K562 (cell line): ENCODE data around the gene ANO1. TPM values are rescaled to one million over a fixed set of nuclear protein-coding genes. Genes with fewer than 3 reads are reported as not detected.
A peak's percentile ranks its signal among the peaks of the same experiment; 100 is the strongest.

Experiments used
- ATAC-seq: fragments of 200-7000 bp; cut with Tn5 transposase; 3 replicates; pipeline ENCODE4 v1.9.1; 2020; ENCODE audit warnings: moderate library complexity
- BruUV-seq: library from RNA; stranded (reverse); fragments of 400-500 nt; replicated peaks from 2 replicates; lab custom pipeline; 2021; lab: Mats Ljungman, UMichigan
- CTCF ChIA-PET: fragments of 300-600 bp; formaldehyde crosslinking; extraction: SDS; loops from one replicate; lab custom pipeline; 2021; ENCODE audit warnings: low intra/inter-chr PET ratio; lab: Yijun Ruan, JAX
- POLR2A ChIA-PET: fragments of 300-600, 350-650 bp; sonication (Branson Sonifier 250); formaldehyde crosslinking; extraction: SDS; loops from one replicate; lab custom pipeline; 2021; ENCODE audit warnings: antibody characterized with exemption, inconsistent platforms; lab: Yijun Ruan, JAX
- DNase-seq, 4 experiments: peaks; one replicate each; pipeline versions ENCODE4 v3.0.0 to v3.0.0-alpha.2; 2011 to 2018; ENCODE audit warnings: low spot score in 3 of 4, mixed read lengths in 3 of 4; ENCODE audit errors: extremely low read depth in 1 of 4
- FAIRE-seq: peaks from 2 replicates; lab custom pipeline; 2011; peaks lifted over from hg19 to GRCh38; lab: Jason Lieb, UNC
- H2AFZ ChIP-seq: 2 replicates; pipeline ENCODE4 v1.6.0; 2011; ENCODE audit warnings: low read depth, low read length, control low read depth, inconsistent platforms
- H3K27ac ChIP-seq: fragments of 200-600 bp; 3 replicates; pipeline ENCODE4 v1.8.0; 2011; ENCODE audit warnings: low read depth, mild to moderate bottlenecking, control low read depth, inconsistent platforms, low read length, moderate library complexity, mixed read lengths; ENCODE audit errors: extremely low read depth
- H3K27me3 ChIP-seq, 2 experiments: fragments of 300-600 bp in 1 of 2; 2 replicates in 1 of 2; 3 replicates in 1 of 2; pipeline versions ENCODE4 v1.6.0 to v1.8.0; 2011; ENCODE audit warnings: inconsistent platforms in 2 of 2, low read length in 2 of 2, mild to moderate bottlenecking in 1 of 2, mixed read lengths in 1 of 2, moderate library complexity in 1 of 2; ENCODE audit not compliant: control insufficient read depth in 2 of 2, insufficient read depth in 2 of 2
- H3K36me3 ChIP-seq: fragments of 300-600 bp; 3 replicates; pipeline ENCODE4 v1.8.0; 2011; ENCODE audit warnings: mild to moderate bottlenecking, low read length, inconsistent platforms; ENCODE audit not compliant: control insufficient read depth, insufficient read depth
- H3K4me1 ChIP-seq, 2 experiments: fragments of 200-600 bp in 1 of 2; replicated peaks in 1 of 2; 2 replicates in 1 of 2; 3 replicates in 1 of 2; pipeline versions ENCODE4 v1.5.1 to v1.8.0; 2011; ENCODE audit warnings: inconsistent platforms in 2 of 2, low read length in 2 of 2, mild to moderate bottlenecking in 1 of 2, mixed read lengths in 1 of 2, moderate library complexity in 1 of 2; ENCODE audit not compliant: control insufficient read depth in 2 of 2, insufficient read depth in 2 of 2
- H3K4me2 ChIP-seq: 2 replicates; pipeline ENCODE4 v1.6.1; 2011; ENCODE audit warnings: low read length, control low read depth, inconsistent platforms, mixed read lengths; ENCODE audit not compliant: insufficient read depth
- H3K4me3 ChIP-seq: fragments of 200-600 bp; sonication (generic), shearing (Covaris generic); 2 replicates; pipeline ENCODE4 v1.5.1; 2016; ENCODE audit warnings: control low read depth, inconsistent platforms
- H3K79me2 ChIP-seq: fragments of 200-600 bp; 3 replicates; pipeline ENCODE4 v1.8.0; 2011; ENCODE audit warnings: low read length, inconsistent platforms; ENCODE audit not compliant: control insufficient read depth, insufficient read depth
- H3K9ac ChIP-seq, 2 experiments: 2 replicates each; pipeline versions ENCODE4 v1.6.0 to v1.6.1; 2011; ENCODE audit warnings: low read depth in 2 of 2, low read length in 2 of 2, control low read depth in 1 of 2, inconsistent platforms in 1 of 2, mild to moderate bottlenecking in 1 of 2, mixed read lengths in 1 of 2; ENCODE audit not compliant: insufficient read depth in 1 of 2
- H3K9me1 ChIP-seq: one replicate; pipeline ENCODE4 v1.6.0; 2011; ENCODE audit warnings: inconsistent platforms, mild to moderate bottlenecking, low read length, moderate library complexity; ENCODE audit not compliant: control insufficient read depth, insufficient read depth
- H3K9me3 ChIP-seq: replicated peaks from 2 replicates; pipeline ENCODE4 v1.5.1; 2011; ENCODE audit warnings: low read depth, low read length, inconsistent platforms; ENCODE audit not compliant: control insufficient read depth, insufficient read depth
- H4K20me1 ChIP-seq: replicated peaks from 2 replicates; pipeline ENCODE4 v1.6.1; 2011; ENCODE audit warnings: low read length, inconsistent platforms, mixed read lengths; ENCODE audit not compliant: control insufficient read depth, insufficient read depth
- CTCF ChIP-seq, 3 experiments: IDR thresholded peaks in 2 of 3; conservative IDR thresholded peaks in 1 of 3; 2 replicates each; pipeline ENCODE4 v1.5.1; 2011 to 2012; ENCODE audit warnings: low read length in 3 of 3, mild to moderate bottlenecking in 3 of 3, control low read depth in 2 of 3, improper control_type of control experiment in 1 of 3, inconsistent platforms in 1 of 3, low read depth in 1 of 3, mixed read lengths in 1 of 3, moderate library complexity in 1 of 3; ENCODE audit not compliant: insufficient read depth in 2 of 3
- NFIC ChIP-seq: fragments of 450-650 bp; IDR thresholded peaks from 2 replicates; pipeline ENCODE4 v1.6.1; 2017; ENCODE audit warnings: mild to moderate bottlenecking, inconsistent platforms
- REST ChIP-seq, 2 experiments: fragments of 450-650 bp; formaldehyde crosslinking in 1 of 2; IDR thresholded peaks; 2 replicates each; pipeline versions ENCODE4 v1.4.0 to v1.6.1; 2014 to 2020; ENCODE audit warnings: mild to moderate bottlenecking in 2 of 2, borderline replicate concordance in 1 of 2, low read depth in 1 of 2
- TOE1 ChIP-seq, 2 experiments: fragments of 450-650 bp in 1 of 2; sonication (generic) in 1 of 2; formaldehyde crosslinking in 1 of 2; IDR thresholded peaks; 2 replicates each; pipeline versions ENCODE4 v1.7.1 to v1.8.0; 2016 to 2022; ENCODE audit warnings: borderline replicate concordance in 2 of 2, mild to moderate bottlenecking in 2 of 2, antibody characterized with exemption in 1 of 2, inconsistent platforms in 1 of 2, low read depth in 1 of 2, missing genetic modification reagents in 1 of 2, moderate library complexity in 1 of 2
- ZNF518B ChIP-seq: fragments of 250-450 bp; sonication (Bioruptor Pico); IDR thresholded peaks from 2 replicates; pipeline ENCODE4 v1.5.0; 2021; ENCODE audit warnings: mild to moderate bottlenecking, moderate library complexity
- WGBS: fragments of 100-300 bp; shearing (Covaris generic); methylation state at CpG from one replicate; pipeline ENCODE4 v1.1.6; 2016; ENCODE audit warnings: low coverage, mixed read lengths; ENCODE audit not compliant: insufficient coverage; ENCODE audit errors: missing lambda C conversion rate; 5-methylcytosine and 5-hydroxymethylcytosine counted together
- in situ Hi-C: fragments of 300-500 bp; cut with MboI; formaldehyde crosslinking; loops from 4 replicates; pipeline ENCODE4 v1.15.0; 2018; ENCODE audit warnings: inconsistent platforms, mixed read lengths
- intact Hi-C: fragments of 100-400 bp; cut with micrococcal nuclease; formaldehyde crosslinking; loops from 2 replicates; pipeline ENCODE4 v1.14.2; 2022
- polyA plus RNA-seq, 8 experiments: library from polyadenylated mRNA; depleted of rRNA in 4 of 8; stranded (reverse) in 5 of 8; unstranded in 3 of 8; fragments of >200 nt; fragmentation: Nextera tagmentation in 2 of 8; fragmentation: Illumina TruSeq in 1 of 8; extraction: Ambion mirVana in 2 of 8; extraction: Trizol in 1 of 8; gene quantifications; 2 replicates each; pipeline versions ENCODE4 v1.2.1 to v1.2.3, GENCODE V29; 2011 to 2014; ENCODE audit warnings: inconsistent platforms in 1 of 8, missing spikeins in 1 of 8
- total RNA-seq, 7 experiments: library from RNA; depleted of rRNA in 6 of 7; stranded (reverse); fragments of >200 nt in 6 of 7; fragmentation: Illumina TruSeq in 2 of 7; extraction: Trizol in 2 of 7; gene quantifications; 2 replicates each; pipeline versions ENCODE4 v1.2.1 to v1.2.3, GENCODE V29; 2011 to 2021; ENCODE audit warnings: low replicate concordance in 1 of 7

ANO1 gene
- total and polyA plus RNA-seq, 9 of the 15 experiments (the other 6 are each of a cell fraction or from before 2014, with no cell fraction given), result not detected

GRCh38 chr11:70105755-70106571 lies 27.8 kb downstream of the ANO1 start:
- no peak overlapping the region for H3K9ac ChIP-seq
- H3K4me3 ChIP-seq, result no peak overlapping the region
- ChIA-PET CTCF (no interaction called here), POLR2A (no interaction called here)
- in situ Hi-C loops, result no loop called here
- H3K27ac ChIP-seq, result no peak overlapping the region
- 11% methylated on average over 24 of the region's 24 CpGs for WGBS
- no peaks in the 10 kb centered on the region for H3K36me3 ChIP-seq
- peaks cover 45 to 78% of the 10 kb centered on the region in 2 experiments for H3K27me3 ChIP-seq
- ATAC-seq (peak; percentile 16; the same call in 1 of the 3 replicates), DNase-seq (no peak), FAIRE-seq (no peak)
- H3K4me2 ChIP-seq, result no peak overlapping the region
- peaks cover 15% of the 10 kb centered on the region for H4K20me1 ChIP-seq
- H3K9me3 ChIP-seq, result no peaks in the 10 kb centered on the region
- intact Hi-C loops, result no loop called here
- H3K4me1 ChIP-seq, result peaks cover 7 to 8% of the 10 kb centered on the region in 2 experiments
- H3K79me2 ChIP-seq, result no peaks in the 10 kb centered on the region
- no peak overlapping the region for H2AFZ ChIP-seq
- no peaks in the 10 kb centered on the region for H3K9me1 ChIP-seq
- BruUV-seq, result no TSS peak
- 0 out of 6 replicates have a peak, but pooled peaks of 1 of the 3 experiments have one; percentile 9 for TF ChIP-seq CTCF (IDR thresholded peaks at IDR 0.05 in 2 of 3, conservative IDR thresholded peaks at IDR 0.05 in 1 of 3; ENCODE audit: insufficient read depth in 2 of 3, low read depth in 1 of 3, low read length in 3 of 3)
- TF ChIP-seq ZNF518B (CRISPR knock-in tag), result no peak
- TF ChIP-seq REST (IDR thresholded peaks at IDR 0.05; ENCODE audit: borderline replicate concordance), result no peak
- no peak for TF ChIP-seq REST (CRISPR knock-in tag; IDR thresholded peaks at IDR 0.05; ENCODE audit: low read depth)
- TF ChIP-seq NFIC, result peak; percentile 17; the same call in 1 of the 2 replicates
- no peak for TF ChIP-seq TOE1 (IDR thresholded peaks at IDR 0.05; ENCODE audit: borderline replicate concordance)
- no peak for TF ChIP-seq TOE1 (CRISPR knock-in tag; IDR thresholded peaks at IDR 0.05; ENCODE audit: borderline replicate concordance, low read depth)
